Panc1 (cell line): ENCODE measurements around the gene AGAP1. TPM values are rescaled to one million over a fixed set of nuclear protein-coding genes. Genes with fewer than 3 reads are reported as not detected.

Experiments
- ATAC-seq: fragments of 200-7000 bp; cut with Tn5 transposase; 2 replicates; pipeline ENCODE4 v1.9.1; 2020; ENCODE audit warnings: mild to moderate bottlenecking, moderate library complexity
- BruUV-seq: library from RNA; stranded (reverse); fragments of 400-500 nt; replicated peaks from 2 replicates; lab custom pipeline; 2021; lab: Mats Ljungman, UMichigan
- CTCF ChIA-PET: fragments of 300-600 bp; sonication (Branson Sonifier 250); formaldehyde crosslinking; loops from one replicate; lab custom pipeline; 2022; ENCODE audit warnings: antibody characterized with exemption; lab: Charles Lee
- POLR2A ChIA-PET: fragments of 300-600 bp; sonication (Branson Sonifier 250); formaldehyde crosslinking; loops from one replicate; lab custom pipeline; 2022; ENCODE audit warnings: antibody characterized with exemption; lab: Charles Lee
- DNase-seq: peaks from one replicate; pipeline ENCODE4 v3.0.0-alpha.2; 2010; ENCODE audit warnings: low read depth, low spot score
- H3K27ac ChIP-seq: 2 replicates; pipeline ENCODE4 v1.5.1; 2011; ENCODE audit warnings: mild to moderate bottlenecking, low read length, inconsistent platforms
- H3K27me3 ChIP-seq: fragments of 200-500 bp; sonication (Bioruptor generic); 2 replicates; pipeline ENCODE4 v1.6.0; 2014; ENCODE audit warnings: low read length, inconsistent platforms; ENCODE audit not compliant: control insufficient read depth, insufficient read depth
- H3K36me3 ChIP-seq: fragments of 200-500 bp; sonication (Bioruptor generic); 2 replicates; pipeline ENCODE4 v1.5.1; 2014; ENCODE audit warnings: inconsistent platforms, mild to moderate bottlenecking, low read length, moderate library complexity; ENCODE audit not compliant: control insufficient read depth, insufficient read depth
- H3K4me1 ChIP-seq: 2 replicates; pipeline ENCODE4 v1.5.1; 2011; ENCODE audit warnings: inconsistent platforms, mild to moderate bottlenecking, low read length, moderate library complexity; ENCODE audit not compliant: control insufficient read depth, insufficient read depth
- H3K4me3 ChIP-seq, 2 experiments: 2 replicates each; pipeline ENCODE4 v1.5.1; 2011 to 2012; ENCODE audit warnings: low read depth in 2 of 2, low read length in 2 of 2, mild to moderate bottlenecking in 2 of 2, inconsistent platforms in 1 of 2, moderate library complexity in 1 of 2
- H3K9me3 ChIP-seq: fragments of 200-500 bp; sonication (Bioruptor generic); 2 replicates; pipeline ENCODE4 v1.5.1; 2014; ENCODE audit warnings: low read depth, mild to moderate bottlenecking, inconsistent platforms, low read length, moderate library complexity; ENCODE audit not compliant: control insufficient read depth, insufficient read depth
- CTCF ChIP-seq: fragments of 450-650 bp; IDR thresholded peaks from 2 replicates; pipeline ENCODE4 v1.5.1; 2017; ENCODE audit warnings: mild to moderate bottlenecking
- POLR2AphosphoS5 ChIP-seq: IDR thresholded peaks from 2 replicates; pipeline ENCODE4 v1.6.1; 2012; ENCODE audit warnings: mild to moderate bottlenecking, low read depth, low read length, moderate library complexity
- REST ChIP-seq, 2 experiments: IDR thresholded peaks; 2 replicates each; pipeline ENCODE4 v1.6.1; 2011 to 2012; ENCODE audit warnings: low read depth in 2 of 2, control low read depth in 1 of 2, low read length in 1 of 2, mild to moderate bottlenecking in 1 of 2, moderate library complexity in 1 of 2; ENCODE audit not compliant: insufficient read depth in 1 of 2
- SIN3A ChIP-seq: IDR thresholded peaks from 2 replicates; pipeline ENCODE4 v1.6.1; 2012; ENCODE audit warnings: low read depth, mild to moderate bottlenecking, low read length, moderate library complexity, borderline replicate concordance; ENCODE audit not compliant: insufficient read depth
- TCF7L2 ChIP-seq: IDR thresholded peaks from 2 replicates; pipeline ENCODE4 v1.6.1; 2011; ENCODE audit warnings: mild to moderate bottlenecking, low read depth, low read length, inconsistent platforms
- in situ Hi-C: cut with HindIII; loops from 2 replicates; pipeline ENCODE4 v1.10.0; 2016; ENCODE audit warnings: low sequenced_read_pairs, low pct_unique_long_range_greater_than_20kb
- intact Hi-C: fragments of 100-400 bp; cut with micrococcal nuclease; formaldehyde crosslinking; loops from one replicate; pipeline ENCODE4 v1.10.0; 2022; ENCODE audit not compliant: unreplicated experiment
- total RNA-seq: library from RNA; stranded (reverse); gene quantifications from one replicate; pipeline ENCODE4 v1.2.1, GENCODE V29; 2021; ENCODE audit not compliant: unreplicated experiment

The AGAP1 gene
- total RNA-seq, 1 experiment from 2014 or later = 38.9 TPM

- H3K4me1 ChIP-seq = no peaks in the 10 kb centered on the region
Observed at GRCh38 chr2:235677937-235678336, 184.1 kb downstream of the AGAP1 start.

GRCh38 chr2:235678712-235679111, 184.9 kb downstream of the AGAP1 start:
- intact Hi-C loops (no loop called here), in situ Hi-C loops (no loop called here)
- H3K9me3 ChIP-seq = no peaks in the 10 kb centered on the region
- DNase-seq (no peak), ATAC-seq (no peak)
- H3K36me3 ChIP-seq = no peaks in the 10 kb centered on the region
- H3K27me3 ChIP-seq = no peaks in the 10 kb centered on the region
- H3K27ac ChIP-seq = no peak overlapping the region
- TF ChIP-seq POLR2AphosphoS5 = no peak
- no peak for TF ChIP-seq CTCF
- no peak for TF ChIP-seq TCF7L2
- TF ChIP-seq REST (IDR thresholded peaks at IDR 0.05; ENCODE audit: insufficient read depth in 1 of 2, low read depth in 2 of 2, low read length in 1 of 2) = no peak
- TF ChIP-seq SIN3A = no peak
- no TSS peak for BruUV-seq
- H3K4me3 ChIP-seq = no peak overlapping the region
- CTCF ChIA-PET = no interaction called here
- POLR2A ChIA-PET = no interaction called here
- H3K4me1 ChIP-seq = no peaks in the 10 kb centered on the region

More at GRCh38 chr2:235677937-235678336, 184.1 kb downstream of the AGAP1 start:
- Histone ChIP-seq H3K4me3 (no peak overlapping the region), H3K9me3 (no peaks in the 10 kb centered on the region), H3K36me3 (no peaks in the 10 kb centered on the region), H3K27ac (no peak overlapping the region), H3K27me3 (no peaks in the 10 kb centered on the region)
- ChIA-PET POLR2A (no interaction called here), CTCF (no interaction called here)
- DNase-seq (no peak), ATAC-seq (no peak)
- BruUV-seq = no TSS peak
- in situ Hi-C loops = no loop called here
- TF ChIP-seq CTCF (no peak), REST (IDR thresholded peaks at IDR 0.05; ENCODE audit: insufficient read depth in 1 of 2, low read depth in 2 of 2, low read length in 1 of 2) (no peak), POLR2AphosphoS5 (no peak), TCF7L2 (no peak), SIN3A (no peak)
- intact Hi-C loops = no loop called here
